Activated CD4-positive, alpha-beta T cell treated with anti-CD3 and anti-CD28 coated beads, Interleukin-2, Interleukin-6, amounts not matched to agents 100 ng/mL and 50 ng/mL, durations not matched to agents 16 hours and 8 hours (primary cell): Measurements from ENCODE around the gene SLC35B2.
A peak's percentile ranks its signal among the peaks of the same experiment; 100 is the strongest.

Experiments
- DNase-seq: peaks from one replicate; pipeline ENCODE4 v3.0.0-alpha.2; 2020

SLC35B2 gene

GRCh38 chr6:44219815-44220784 lies 37.2 kb downstream of the SLC35B2 start:
- DNase-seq = no peak

- DNase-seq = peak; percentile 25
These were observed 38.1 kb downstream of the SLC35B2 start for GRCh38 chr6:44219053-44219814.

GRCh38 chr6:44217332-44218143 lies 39.8 kb downstream of the SLC35B2 start:
- DNase-seq = no peak

DNA sequence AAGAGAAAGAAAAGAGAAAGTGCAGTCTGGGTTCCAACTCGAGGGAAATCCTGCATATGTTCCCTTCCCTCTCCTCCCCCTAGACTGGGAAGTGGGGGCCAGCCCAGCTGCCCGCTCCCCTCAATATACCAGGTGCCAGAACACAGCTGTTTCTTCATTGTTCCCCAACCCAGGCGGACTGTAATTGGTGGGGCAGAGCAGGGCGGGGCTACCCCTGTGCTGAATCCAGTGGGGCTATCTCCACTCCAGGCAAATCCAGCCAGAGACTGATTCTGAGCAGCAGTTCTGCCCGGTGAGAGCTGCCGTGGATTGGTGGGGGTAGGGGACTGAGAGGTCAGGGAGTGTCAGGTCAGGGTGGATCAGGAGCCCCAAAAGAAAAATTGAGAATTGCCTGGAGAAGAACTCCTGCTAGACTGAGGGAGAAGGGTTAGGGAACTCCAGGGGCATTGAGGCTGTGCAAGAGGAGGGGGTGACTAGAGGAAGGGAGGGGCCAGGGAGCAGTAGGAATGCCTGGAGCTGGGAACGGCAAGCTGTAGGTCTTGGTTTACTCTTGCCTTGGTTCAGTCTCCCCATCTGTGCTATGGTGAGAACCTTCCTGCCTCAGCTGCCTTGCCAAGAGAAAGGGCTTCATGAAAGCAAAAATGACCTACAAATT lies 40.5 kb downstream of the SLC35B2 start, which contains the start of gene MYMX:
Gene MYMX (plus strand): TSS at position 250 of the 655 bp plus-strand sequence. CDS start 546 bp downstream, outside the sequence.
- no peak for DNase-seq

GRCh38 chr6:44214307-44214706 lies 43.0 kb downstream of the SLC35B2 start:
- no peak for DNase-seq

GRCh38 chr6:44211284-44211683 lies 46.0 kb downstream of the SLC35B2 start:
- no peak for DNase-seq

DNA sequence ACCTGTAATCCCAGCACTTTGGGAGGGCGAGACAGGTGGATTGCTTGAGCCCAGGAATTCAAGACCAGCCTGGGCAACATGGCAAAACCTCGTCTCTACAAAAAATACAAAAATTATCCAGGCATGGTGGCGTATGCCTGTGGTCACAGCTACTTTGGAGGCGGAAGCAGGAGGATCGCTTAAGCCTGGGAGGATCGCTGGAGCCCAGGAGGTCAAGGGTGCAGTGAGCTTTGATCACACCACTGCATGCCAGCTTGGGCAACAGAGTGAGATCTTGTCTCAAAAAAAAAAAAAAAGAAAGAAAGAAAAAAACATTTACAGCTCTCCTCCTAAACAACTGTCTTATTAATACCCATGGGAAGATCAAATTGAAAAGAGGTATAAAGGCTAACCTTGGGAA lies 49.4 kb downstream of the SLC35B2 start:
- no peak for DNase-seq
